ENCODE measurements around the gene APPL1. TPM values are rescaled to one million over a fixed set of nuclear protein-coding genes. Genes with fewer than 3 reads are reported as not detected.
"Not testable (repeated sequence)": the region's sequence is repeated elsewhere in the genome, so short reads cannot be mapped to it uniquely, and the experiment has no call there.

The APPL1 gene
- total RNA-seq, 1 experiment from 2014 or later: 76.3 TPM

DNA sequence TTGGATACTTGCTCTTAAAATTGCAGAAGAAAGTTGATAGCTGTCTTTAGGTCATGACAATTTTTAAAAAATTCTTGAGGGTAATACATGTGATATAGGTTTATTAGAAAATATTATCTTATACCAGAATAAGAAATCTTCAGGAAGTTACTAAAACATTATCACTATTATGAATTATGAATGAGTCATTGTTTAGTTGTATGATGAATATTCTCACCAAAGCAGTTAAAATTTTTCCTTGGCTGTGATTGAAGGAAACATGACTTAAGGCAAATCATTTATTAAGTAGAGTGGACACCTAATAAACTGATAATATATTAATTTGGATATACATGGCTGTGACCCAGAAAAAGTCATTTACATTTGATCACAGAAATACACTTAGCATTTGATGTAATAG, 30.1 kb downstream of the APPL1 start:
- DNase-seq (ENCODE audit: low spot score): no peak
- in situ Hi-C loops (cut with HindIII; ENCODE audit: low sequenced_read_pairs): no loop called here

DNA sequence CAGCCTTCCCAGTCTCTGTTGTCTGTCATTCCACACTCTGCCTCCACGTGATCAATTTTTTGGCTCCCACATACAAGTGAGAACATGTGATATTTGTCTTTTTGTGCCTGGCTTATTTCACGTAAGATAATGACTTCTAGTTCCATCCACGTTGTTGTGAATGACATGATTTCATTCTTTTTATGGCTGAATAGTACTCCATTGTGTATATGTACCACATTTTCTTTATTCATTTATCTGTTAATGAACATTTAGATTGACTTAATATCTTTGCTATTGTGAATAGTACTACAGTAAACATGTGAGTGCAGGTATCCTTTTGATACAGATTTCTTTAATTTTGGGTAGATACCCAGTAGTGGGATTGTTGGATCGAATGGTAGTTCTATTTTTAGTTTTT, 33.6 kb downstream of the APPL1 start:
- in situ Hi-C loops (cut with HindIII; ENCODE audit: low sequenced_read_pairs): no loop called here
- DNase-seq (ENCODE audit: low spot score): no peak

DNA sequence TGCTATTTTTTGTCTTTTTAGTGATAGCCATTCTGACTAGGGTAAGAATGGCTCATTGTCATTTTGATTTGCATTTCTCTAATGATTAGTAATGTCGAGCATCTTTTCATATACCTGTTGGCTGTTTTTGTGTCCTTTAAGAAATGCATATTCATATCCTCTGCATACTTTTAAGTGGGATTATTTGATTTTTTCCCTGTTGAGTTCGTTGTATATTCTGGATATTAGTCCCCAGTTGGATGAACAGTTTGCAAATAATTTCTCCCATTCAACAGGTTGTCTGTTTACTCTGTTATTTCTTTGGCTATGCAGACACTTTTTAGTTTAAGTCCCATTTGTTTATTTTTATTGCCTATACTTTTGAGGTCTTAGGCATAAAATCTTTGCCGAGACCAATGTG, 34.4 kb downstream of the APPL1 start:
- in situ Hi-C loops (cut with HindIII; ENCODE audit: low sequenced_read_pairs): no loop called here
- no peak for DNase-seq (ENCODE audit: low spot score)

DNA sequence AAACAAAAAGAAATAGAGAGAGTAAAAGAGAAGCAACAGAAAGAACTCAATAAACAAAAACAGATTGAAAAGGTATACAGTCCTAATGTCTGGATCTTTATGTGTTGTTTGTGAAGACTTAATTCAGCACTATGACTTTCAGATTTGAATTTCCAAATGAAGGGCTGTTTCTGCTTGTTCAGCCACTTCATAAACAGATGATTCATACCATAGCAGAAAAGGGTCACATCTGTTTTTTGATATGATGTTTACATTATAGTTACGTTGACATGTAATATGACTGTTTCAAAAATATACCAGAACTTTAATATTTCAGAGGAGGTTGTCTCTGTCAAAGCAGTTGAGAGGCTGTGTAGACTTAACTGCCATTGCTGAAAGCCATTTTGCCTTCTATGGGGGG, 40.9 kb downstream of the APPL1 start:
- in situ Hi-C loops (cut with HindIII; ENCODE audit: low sequenced_read_pairs): no loop called here
- DNase-seq (ENCODE audit: low spot score): no peak

DNA sequence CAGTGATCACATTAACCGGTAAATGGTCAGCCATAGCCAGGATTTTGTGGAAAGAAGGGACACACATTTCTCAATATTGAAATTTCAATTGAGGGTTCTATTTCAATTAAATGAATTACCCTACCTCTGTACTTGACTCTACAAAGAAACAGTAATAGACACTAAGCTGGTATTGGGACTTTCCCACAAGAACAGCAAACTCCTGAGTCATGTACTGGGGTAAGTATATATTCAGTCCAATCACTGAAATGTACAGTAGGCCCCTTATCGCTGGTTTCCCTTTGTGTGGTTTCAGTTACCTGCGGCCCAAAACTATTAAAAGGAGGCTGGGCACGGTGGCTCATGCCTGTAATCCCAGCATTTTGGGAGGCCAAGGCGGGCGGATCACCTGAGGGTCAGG, 47.3 kb downstream of the APPL1 start:
- in situ Hi-C loops (cut with HindIII; ENCODE audit: low sequenced_read_pairs): no loop called here
- DNase-seq (ENCODE audit: low spot score): no peak

DNA sequence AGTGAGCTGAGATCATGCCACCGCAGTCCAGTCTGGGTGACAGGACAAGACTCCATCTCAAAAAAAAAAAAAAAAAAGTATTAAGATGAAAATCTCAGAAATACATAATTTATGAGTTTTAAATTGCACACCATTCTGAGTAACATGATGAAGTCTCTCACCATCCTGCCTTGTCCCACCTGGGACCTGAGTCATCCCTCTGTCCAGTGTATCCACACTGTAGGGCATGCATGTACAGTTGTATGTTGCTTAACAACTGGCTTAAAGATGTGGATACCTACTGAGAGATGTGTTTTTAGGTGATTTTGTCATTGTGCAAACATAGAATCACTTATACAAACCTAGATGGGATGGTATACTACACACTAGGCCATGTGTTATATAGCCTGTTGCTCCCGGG, 47.9 kb downstream of the APPL1 start:
- DNase-seq (ENCODE audit: low spot score): no peak
- in situ Hi-C loops (cut with HindIII; ENCODE audit: low sequenced_read_pairs): no loop called here

DNA sequence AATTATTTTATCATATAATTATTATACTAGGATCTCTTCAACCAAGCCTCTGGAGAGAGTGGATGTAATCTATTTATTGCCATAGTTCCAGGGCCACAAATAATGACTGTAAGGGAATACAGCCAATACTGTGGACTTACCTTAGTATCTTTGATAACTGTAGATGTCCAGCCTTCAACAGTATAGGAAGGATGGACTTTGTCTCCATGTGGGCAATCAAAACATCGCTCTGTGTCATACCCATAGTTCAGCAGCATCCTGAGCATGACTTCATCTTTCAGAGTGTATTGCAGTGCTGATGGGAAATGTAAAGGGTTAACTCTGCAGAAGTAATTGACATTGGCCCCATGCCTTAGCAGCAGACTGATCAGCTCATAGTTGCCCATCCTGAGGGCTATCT, 50.7 kb downstream of the APPL1 start:
- DNase-seq (ENCODE audit: low spot score): no peak
- in situ Hi-C loops (cut with HindIII; ENCODE audit: low sequenced_read_pairs): no loop called here

DNA sequence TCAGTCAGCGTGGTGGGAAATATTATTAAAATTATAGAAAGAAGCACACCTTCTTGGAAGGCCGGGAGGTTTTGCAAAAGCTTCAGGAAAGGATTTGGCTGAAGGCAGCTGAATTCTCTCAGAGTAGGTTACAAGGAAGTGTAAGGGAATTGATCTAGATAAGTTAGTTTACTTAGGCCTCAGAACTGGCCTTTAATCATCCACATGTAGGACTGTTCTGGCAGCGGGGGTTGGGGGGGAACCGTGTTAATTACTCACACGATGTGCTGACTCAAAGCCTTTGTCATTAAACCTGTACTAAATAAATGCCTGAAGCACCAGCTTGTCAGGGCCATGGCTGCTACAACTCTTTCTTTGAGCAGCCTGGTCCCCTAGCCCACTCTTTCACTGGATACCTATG, 52.2 kb downstream of the APPL1 start:
- no peak for DNase-seq (ENCODE audit: low spot score)
- in situ Hi-C loops (cut with HindIII; ENCODE audit: low sequenced_read_pairs): no loop called here

DNA sequence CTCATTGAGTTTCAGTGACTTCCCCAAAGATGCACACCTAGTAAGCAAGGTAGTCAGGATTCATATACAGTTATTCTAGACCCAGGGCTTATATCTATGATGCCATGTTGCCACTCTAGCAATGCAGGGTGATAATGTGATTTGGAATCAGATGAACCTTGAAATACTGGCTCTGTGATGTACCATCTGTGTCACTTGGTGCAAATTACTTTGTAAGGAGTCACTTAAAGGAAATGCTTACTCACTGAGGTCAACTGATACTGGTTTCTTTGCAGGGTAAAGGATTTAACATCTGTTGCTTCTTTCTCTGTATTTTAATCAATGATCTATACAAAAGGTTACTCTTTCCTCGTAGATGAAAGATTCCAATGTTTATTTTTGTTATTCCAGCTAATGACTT, 54.2 kb downstream of the APPL1 start:
- in situ Hi-C loops (cut with HindIII; ENCODE audit: low sequenced_read_pairs): no loop called here
- no peak for DNase-seq (ENCODE audit: low spot score)

DNA sequence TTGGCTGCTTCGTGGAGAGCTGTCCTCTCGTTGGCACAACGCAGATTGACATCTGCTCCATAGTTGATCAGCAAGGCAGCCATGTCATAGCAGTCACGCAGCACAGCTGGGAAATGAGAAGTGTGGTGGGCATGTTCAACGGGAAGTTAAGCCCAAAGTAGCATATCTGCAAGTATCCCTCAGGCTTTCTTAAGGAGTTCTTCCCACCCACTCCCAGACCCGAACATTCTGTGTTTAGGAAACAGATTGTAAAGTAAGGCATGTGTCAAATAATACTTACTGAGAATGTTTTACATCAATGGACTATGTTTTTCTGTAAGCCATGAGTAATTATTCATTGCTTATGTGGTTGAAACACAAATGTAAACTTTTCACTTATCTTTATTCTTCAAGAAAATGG, 55.8 kb downstream of the APPL1 start:
- in situ Hi-C loops (cut with HindIII; ENCODE audit: low sequenced_read_pairs): no loop called here
- DNase-seq (ENCODE audit: low spot score): no peak

DNA sequence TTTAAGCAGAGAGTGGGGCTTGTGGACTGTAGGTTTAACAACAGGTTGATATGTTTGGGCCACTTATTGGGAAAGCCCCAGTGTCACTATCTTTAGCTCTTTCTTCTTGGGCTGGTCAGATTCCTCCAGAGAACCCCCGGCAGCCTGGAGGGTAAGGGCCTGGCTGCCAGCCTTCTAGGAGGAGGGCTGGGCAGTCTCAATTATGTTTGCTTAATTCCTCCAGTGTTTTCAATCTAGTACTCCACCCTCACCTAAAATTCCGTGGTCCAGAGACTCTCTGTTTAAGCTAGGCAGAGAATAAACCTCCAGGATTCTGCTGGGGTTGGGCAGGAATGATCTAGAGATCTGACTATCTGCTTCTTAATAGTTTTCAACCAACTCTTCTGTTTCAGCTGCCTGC, 59.7 kb downstream of the APPL1 start:
- in situ Hi-C loops (cut with HindIII; ENCODE audit: low sequenced_read_pairs): no loop called here
- DNase-seq (ENCODE audit: low spot score): no peak

DNA sequence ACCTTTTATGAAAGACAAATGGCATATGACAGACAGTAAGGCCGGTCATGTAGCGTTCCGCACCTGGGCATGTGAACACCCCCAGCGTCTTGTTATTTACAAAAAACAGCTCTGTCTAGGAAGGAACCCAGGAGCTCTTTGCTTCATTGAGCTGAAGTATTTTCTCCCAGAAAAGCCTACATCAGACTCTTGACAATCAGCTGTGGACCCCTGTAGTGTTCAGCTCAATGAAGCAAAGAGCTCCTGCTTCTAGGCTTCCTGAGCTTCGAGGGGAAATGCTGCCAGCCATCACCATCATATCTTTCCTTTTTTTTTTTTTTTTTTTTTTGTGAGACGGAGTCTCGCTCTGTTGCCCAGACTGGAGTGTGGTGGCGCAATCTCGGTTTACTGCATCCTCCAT, 60.9 kb downstream of the APPL1 start:
- no peak for DNase-seq (ENCODE audit: low spot score)
- in situ Hi-C loops (cut with HindIII; ENCODE audit: low sequenced_read_pairs): no loop called here

DNA sequence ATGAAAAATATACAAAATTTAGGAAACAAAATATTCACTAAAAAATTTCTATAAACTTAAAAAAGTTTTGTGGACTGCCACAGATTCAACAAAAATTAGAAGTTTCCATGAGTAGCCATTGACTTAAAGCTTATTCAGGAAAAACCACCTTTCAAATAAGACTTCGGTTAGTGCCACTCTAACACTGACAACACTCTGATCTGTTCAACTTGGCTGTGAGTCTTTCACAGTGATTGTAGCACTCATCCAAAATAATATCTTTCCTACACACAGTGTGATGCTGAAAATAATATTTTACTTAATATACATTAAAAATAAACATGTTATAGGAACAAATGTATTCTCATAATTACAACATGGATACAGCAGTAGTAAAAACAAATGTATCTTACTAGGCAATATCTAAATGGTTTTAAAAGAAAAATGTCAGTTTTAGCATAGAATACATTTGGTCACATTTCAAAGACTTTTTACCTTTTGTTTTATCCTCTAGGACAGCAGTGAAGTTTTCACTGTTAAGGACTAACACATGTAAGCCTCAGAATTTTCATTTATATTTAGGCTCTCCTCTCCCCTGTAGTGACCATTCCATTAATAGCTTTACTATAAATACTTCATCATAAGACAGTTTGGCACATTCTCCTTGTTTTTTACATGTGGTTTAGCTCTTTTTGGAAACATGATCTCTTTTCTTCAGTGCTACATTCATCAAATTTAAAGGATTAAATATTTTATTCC, 64.8 kb downstream of the APPL1 start, which contains the start of gene ASB14:
Gene ASB14, minus strand, starts transcription at position 527 of the 738 bp plus-strand sequence. CDS start 652 bp downstream, outside the sequence.
- in situ Hi-C loops (cut with HindIII; ENCODE audit: low sequenced_read_pairs): loop anchor here (10.0 kb wide), 1 partner anchor 62 kb away; no protein-coding TSS in a partner anchor
- DNase-seq (ENCODE audit: low spot score): no peak

DNA sequence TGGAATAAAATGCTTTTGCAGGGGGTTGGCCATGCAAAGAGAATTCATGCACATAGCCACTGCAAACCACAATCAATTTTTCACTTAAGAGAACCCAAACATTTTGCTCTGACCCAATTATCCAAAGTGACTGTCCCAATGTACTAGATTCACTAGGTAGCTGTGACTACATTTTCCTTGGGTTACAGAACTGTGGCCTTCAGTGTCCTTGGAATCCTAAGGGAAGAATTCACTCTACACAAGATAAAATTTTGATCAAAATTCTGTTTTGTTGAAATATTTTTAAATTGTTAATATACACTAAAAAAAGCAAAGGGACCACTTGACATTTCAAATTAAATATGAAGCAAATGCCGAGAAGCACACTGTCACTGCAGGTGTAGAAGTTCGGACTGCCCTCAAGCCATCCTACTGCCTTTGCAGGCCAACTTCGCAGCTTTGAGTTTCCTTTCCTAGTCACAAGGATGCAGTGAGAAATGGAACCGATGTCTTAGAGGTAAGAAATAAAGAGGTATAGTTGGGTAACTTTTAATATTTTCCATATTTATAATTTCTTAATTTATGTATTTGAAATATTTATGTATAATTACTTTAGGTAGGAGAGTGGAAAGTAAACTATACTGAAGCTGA, 65.5 kb downstream of the APPL1 start:
- DNase-seq (ENCODE audit: low spot score): no peak
- in situ Hi-C loops (cut with HindIII; ENCODE audit: low sequenced_read_pairs): loop anchor here (10.0 kb wide), 1 partner anchor 62 kb away; no protein-coding TSS in a partner anchor

DNA sequence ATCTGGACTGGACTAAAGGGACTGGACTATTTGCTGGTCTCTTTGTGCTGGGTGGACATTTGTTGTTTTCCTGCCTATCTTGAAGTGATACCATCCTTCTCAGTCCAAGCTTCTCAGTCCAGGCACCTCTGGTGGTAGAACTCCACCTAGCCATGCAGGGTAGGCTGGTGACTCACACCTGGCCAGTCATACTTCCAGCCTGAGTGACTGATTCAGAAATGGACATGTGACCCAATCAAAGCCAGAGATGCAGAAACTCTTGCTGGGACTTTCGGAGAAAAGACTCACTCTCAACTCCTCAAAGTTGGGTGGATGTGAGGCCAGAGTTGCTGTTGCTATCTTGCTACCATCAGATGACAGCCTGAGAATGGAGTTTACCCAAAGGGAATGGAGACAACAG, 70.5 kb downstream of the APPL1 start:
- in situ Hi-C loops (cut with HindIII; ENCODE audit: low sequenced_read_pairs): loop anchor here (10.0 kb wide), 1 partner anchor 57 kb away; no protein-coding TSS in a partner anchor
- no peak for DNase-seq (ENCODE audit: low spot score)

DNA sequence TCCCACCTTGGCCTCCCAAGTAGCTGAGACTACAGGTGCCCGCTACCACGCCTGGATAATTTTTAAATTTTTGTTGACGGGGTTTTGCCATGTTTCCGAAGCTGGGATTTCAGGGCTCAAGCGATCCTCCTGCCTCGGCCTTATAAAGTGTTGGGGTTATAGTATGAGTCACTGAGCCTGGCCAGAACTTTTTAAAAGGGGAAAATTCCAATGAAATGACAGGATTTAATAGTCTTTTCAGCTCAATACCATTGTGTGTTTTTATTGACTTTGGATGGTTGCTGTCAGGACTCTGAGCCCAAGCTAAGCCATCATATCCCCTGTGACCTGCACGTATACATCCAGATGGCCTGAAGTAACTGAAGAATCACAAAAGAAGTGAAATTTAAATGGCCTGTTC, 76.0 kb downstream of the APPL1 start:
- DNase-seq (ENCODE audit: low spot score): not testable (repeated sequence)

DNA sequence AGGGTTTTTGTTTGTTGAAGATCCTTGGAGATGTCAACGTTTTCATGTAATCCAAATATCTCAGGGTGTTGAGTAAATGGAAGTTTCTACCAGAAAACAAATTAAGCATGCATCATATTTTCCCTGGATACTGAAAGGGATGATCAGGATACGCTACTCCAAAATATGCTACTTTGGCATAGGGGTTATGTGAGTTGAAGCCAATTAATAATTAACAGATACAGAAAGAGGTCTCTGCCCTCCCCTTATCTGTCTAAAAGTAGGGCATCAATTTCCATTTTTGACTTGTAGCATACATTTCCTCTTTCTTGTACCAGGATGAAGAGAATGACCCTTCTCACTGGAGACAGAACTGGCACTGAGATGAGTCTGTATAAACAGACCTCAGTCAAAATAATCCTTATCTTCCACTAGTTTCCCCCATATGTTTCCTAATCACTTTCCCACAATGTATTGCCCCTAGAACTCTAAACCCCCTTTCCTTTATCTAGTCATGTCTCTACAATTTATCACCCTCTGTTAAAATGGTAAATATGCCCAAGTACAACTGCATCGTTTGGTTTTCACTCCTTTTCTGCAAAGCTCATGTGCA, 82.3 kb downstream of the APPL1 start:
- in situ Hi-C loops (cut with HindIII; ENCODE audit: low sequenced_read_pairs): no loop called here
- no peak for DNase-seq (ENCODE audit: low spot score)

More for the DNA sequence above, 76.0 kb downstream of the APPL1 start:
- in situ Hi-C loops (cut with HindIII; ENCODE audit: low sequenced_read_pairs): not testable (repeated sequence)

DNA sequence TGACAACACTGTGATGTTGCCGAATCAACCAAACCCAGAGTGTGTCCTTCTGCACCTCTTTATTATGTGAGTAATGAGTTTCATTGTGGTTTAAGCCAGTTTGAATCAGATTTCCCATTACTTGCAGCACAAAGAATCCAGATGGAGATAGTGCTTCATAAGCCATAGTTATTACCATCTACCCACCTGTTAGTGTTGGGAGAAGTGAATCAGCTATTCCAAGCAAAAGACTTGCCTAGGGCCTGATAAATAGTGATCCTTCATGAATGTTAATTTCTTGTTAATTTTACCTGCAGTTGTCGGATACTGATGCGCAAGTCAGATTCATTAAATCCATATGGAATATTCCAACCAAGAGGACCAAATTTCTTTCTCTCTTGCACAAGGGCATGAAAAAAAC, 86.7 kb downstream of the APPL1 start:
- in situ Hi-C loops (cut with HindIII; ENCODE audit: low sequenced_read_pairs): no loop called here

More for the DNA sequence above, 86.7 kb downstream of the APPL1 start:
- no peak for DNase-seq (ENCODE audit: low spot score)

Data from G401 (cell line).